ENCODE results near the gene VN1R2.
"Not testable (repeated sequence)": the region's sequence is repeated elsewhere in the genome, so short reads cannot be mapped to it uniquely, and the experiment has no call there.

VN1R2 gene

GRCh38 chr19:53257715-53258342 is at the start of gene VN1R2:
Gene VN1R2 (plus strand): TSS chr19:53258292. CDS start chr19:53258376, 84 bp downstream.
- not testable (repeated sequence) for DNase-seq (ENCODE audit: low read depth); H3K4me3 ChIP-seq (ENCODE audit: low read depth, low read length)

- not testable (repeated sequence) for H3K4me3 ChIP-seq (ENCODE audit: low read depth, low read length); DNase-seq (ENCODE audit: low read depth)
Measured at GRCh38 chr19:53211554-53211953, 46.5 kb upstream of the VN1R2 start.

GRCh38 chr19:53212703-53213320 is 45.3 kb upstream of the VN1R2 start:
- no peak for TF ChIP-seq CTCF (IDR thresholded peaks at IDR 0.05; ENCODE audit: insufficient read depth, low read depth, low read length, missing control alignments)
- DNase-seq (ENCODE audit: low read depth) = no peak
- H3K4me3 ChIP-seq (ENCODE audit: low read depth, low read length) = no peak overlapping the region

GRCh38 chr19:53222716-53223115 is 35.4 kb upstream of the VN1R2 start:
- DNase-seq (ENCODE audit: low read depth); H3K4me3 ChIP-seq (ENCODE audit: low read depth, low read length): not testable (repeated sequence)

- no peak for DNase-seq (ENCODE audit: low read depth)
- TF ChIP-seq CTCF (IDR thresholded peaks at IDR 0.05; ENCODE audit: insufficient read depth, low read depth, low read length, missing control alignments) = no peak
- no peak overlapping the region for H3K4me3 ChIP-seq (ENCODE audit: low read depth, low read length)
Measured at GRCh38 chr19:53224606-53225005, 33.5 kb upstream of the VN1R2 start.

GRCh38 chr19:53237114-53237777 is 20.8 kb upstream of the VN1R2 start:
- no peak for DNase-seq (ENCODE audit: low read depth)

GRCh38 chr19:53246498-53246897 is 11.6 kb upstream of the VN1R2 start:
- DNase-seq (ENCODE audit: low read depth) = peak; percentile 12
- H3K4me3 ChIP-seq (ENCODE audit: low read depth, low read length) = no peak overlapping the region
- no peak for TF ChIP-seq CTCF (IDR thresholded peaks at IDR 0.05; ENCODE audit: insufficient read depth, low read depth, low read length, missing control alignments)

More at GRCh38 chr19:53237114-53237777, 20.8 kb upstream of the VN1R2 start:
- TF ChIP-seq CTCF (IDR thresholded peaks at IDR 0.05; ENCODE audit: insufficient read depth, low read depth, low read length, missing control alignments) = no peak
- no peak overlapping the region for H3K4me3 ChIP-seq (ENCODE audit: low read depth, low read length)

- DNase-seq (ENCODE audit: low read depth) = peak; percentile 0
- no peak within 1 kb of the TSS for H3K4me3 ChIP-seq (ENCODE audit: low read depth, low read length)
- TF ChIP-seq CTCF (IDR thresholded peaks at IDR 0.05; ENCODE audit: insufficient read depth, low read depth, low read length, missing control alignments) = no peak
Measured at GRCh38 chr19:53254411-53255341, 3.4 kb upstream of the VN1R2 start, which contains the start of gene ZNF677. Gene ZNF677 (minus strand): TSS chr19:53254873. CDS start chr19:53251550, 3,323 bp downstream.

- DNase-seq (ENCODE audit: low read depth); H3K4me3 ChIP-seq (ENCODE audit: low read depth, low read length): not testable (repeated sequence)
Measured at GRCh38 chr19:53267623-53268022, 9.5 kb downstream of the VN1R2 start, which contains the start of gene VN1R4. Gene VN1R4 (minus strand): TSS chr19:53267723. CDS start chr19:53267665, 58 bp downstream.

- not testable (repeated sequence) for DNase-seq (ENCODE audit: low read depth); H3K4me3 ChIP-seq (ENCODE audit: low read depth, low read length)
Measured at GRCh38 chr19:53269861-53270260, 11.8 kb downstream of the VN1R2 start.

All from GM12865 (cell line).